A549 (cell line): ENCODE data around the gene IGHMBP2. TPM values are rescaled to one million over a fixed set of nuclear protein-coding genes. Genes with fewer than 3 reads are reported as not detected.

Experiments
- ATAC-seq, 2 experiments: fragments of 200-7000 bp in 1 of 2; fragments of >200 bp in 1 of 2; cut with Nextera tagmentation in 1 of 2; cut with Tn5 transposase in 1 of 2; 3 replicates each; pipeline versions ENCODE4 v1.8.0 to v1.9.1; 2018 to 2020; ENCODE audit warnings: mild to moderate bottlenecking in 1 of 2, moderate library complexity in 1 of 2
- CTCF ChIA-PET: fragments of 300-600 bp; sonication (Branson Sonifier 250); formaldehyde crosslinking; extraction: SDS; loops from one replicate; lab custom pipeline; 2021; ENCODE audit warnings: antibody characterized with exemption, inconsistent platforms; lab: Yijun Ruan, JAX
- POLR2A ChIA-PET: fragments of 350-600 bp; formaldehyde crosslinking; extraction: SDS; loops from one replicate; lab custom pipeline; 2021; ENCODE audit warnings: antibody characterized with exemption, inconsistent platforms; lab: Yijun Ruan, JAX
- DNase-seq, 2 experiments: peaks; one replicate each; pipeline versions ENCODE4 v3.0.0 to v3.0.0-alpha.2; 2011 to 2016; ENCODE audit warnings: low read depth in 1 of 2, low spot score in 1 of 2
- FAIRE-seq: peaks from 2 replicates; lab custom pipeline; 2011; peaks lifted over from hg19 to GRCh38; lab: Jason Lieb, UNC
- H3K27ac ChIP-seq, 2 experiments: fragments of >200 bp; sonication (Bioruptor Twin); formaldehyde crosslinking; 3 replicates each; pipeline ENCODE4 v1.5.1; 2016 to 2017
- H3K4me1 ChIP-seq: fragments of >200 bp; sonication (Bioruptor Twin); formaldehyde crosslinking; 3 replicates; pipeline ENCODE4 v1.6.1; 2016
- H3K4me2 ChIP-seq: fragments of >200 bp; sonication (Bioruptor Twin); formaldehyde crosslinking; 3 replicates; pipeline ENCODE4 v1.6.1; 2016
- H3K4me3 ChIP-seq: fragments of >200 bp; sonication (Bioruptor Twin); formaldehyde crosslinking; 3 replicates; pipeline ENCODE4 v1.5.1; 2016
- H3K9me3 ChIP-seq: fragments of >200 bp; sonication (Bioruptor Twin); formaldehyde crosslinking; 3 replicates; pipeline ENCODE4 v1.6.1; 2016
- BHLHE40 ChIP-seq: IDR thresholded peaks from 2 replicates; pipeline ENCODE4 v1.6.1; 2012; ENCODE audit warnings: low read depth, low read length, inconsistent platforms
- CHD2 ChIP-seq: fragments of 150-350 bp; IDR thresholded peaks from 2 replicates; pipeline ENCODE4 v1.6.1; 2014; ENCODE audit warnings: low read length; ENCODE audit not compliant: partially characterized antibody
- CHD4 ChIP-seq: fragments of 200-600 bp; sonication (generic); IDR thresholded peaks from 2 replicates; pipeline ENCODE4 v1.6.1; 2016; ENCODE audit warnings: antibody characterized with exemption, mild to moderate bottlenecking, borderline replicate concordance
- FOSB ChIP-seq: fragments of 250-450 bp; sonication (Bioruptor Pico); IDR thresholded peaks from 2 replicates; pipeline ENCODE4 v1.5.0; 2020; ENCODE audit warnings: mild to moderate bottlenecking, moderate library complexity
- HDAC2 ChIP-seq: fragments of 200-600 bp; sonication (generic); IDR thresholded peaks from 2 replicates; pipeline ENCODE4 v1.6.1; 2016
- KDM1A ChIP-seq: fragments of 200-600 bp; sonication (generic); IDR thresholded peaks from 2 replicates; pipeline ENCODE4 v1.6.1; 2016; ENCODE audit warnings: low read depth, mild to moderate bottlenecking
- MAFK ChIP-seq: fragments of 450-650 bp; IDR thresholded peaks from 2 replicates; pipeline ENCODE4 v1.6.1; 2014; ENCODE audit not compliant: partially characterized antibody
- MYC ChIP-seq: IDR thresholded peaks from 2 replicates; pipeline ENCODE4 v1.6.1; 2012; ENCODE audit warnings: mild to moderate bottlenecking, inconsistent platforms, low read length, improper control_type of control experiment, borderline replicate concordance
- POLR2AphosphoS2 ChIP-seq: conservative IDR thresholded peaks from 2 replicates; pipeline ENCODE4 v1.6.1; 2012; ENCODE audit warnings: low read length, improper control_type of control experiment, inconsistent platforms
- RARB ChIP-seq: fragments of 250-450 bp; sonication (Bioruptor Pico); IDR thresholded peaks from 2 replicates; pipeline ENCODE4 v1.8.0; 2021; ENCODE audit warnings: mild to moderate bottlenecking, moderate library complexity
- RCOR1 ChIP-seq: fragments of 150-350 bp; IDR thresholded peaks from 2 replicates; pipeline ENCODE4 v1.6.1; 2014; ENCODE audit warnings: antibody characterized with exemption, low read length, low read depth
- TP53 ChIP-seq: fragments of 250-450 bp; sonication (Bioruptor Pico); IDR thresholded peaks from 2 replicates; pipeline ENCODE4 v1.5.0; 2021; ENCODE audit warnings: mild to moderate bottlenecking, moderate library complexity
- ZC3H11A ChIP-seq: fragments of 450-650 bp; IDR thresholded peaks from 2 replicates; pipeline ENCODE4 v1.6.1; 2014; ENCODE audit warnings: antibody characterized with exemption, mild to moderate bottlenecking
- ZNF302 ChIP-seq: fragments of 250-450 bp; sonication (Bioruptor Pico); IDR thresholded peaks from 2 replicates; pipeline ENCODE4 v1.9.0; 2021; ENCODE audit warnings: inconsistent platforms, mild to moderate bottlenecking, moderate library complexity
- ZSCAN20 ChIP-seq: fragments of 250-450 bp; sonication (Bioruptor Pico); IDR thresholded peaks from 2 replicates; pipeline ENCODE4 v1.8.0; 2022; ENCODE audit warnings: mild to moderate bottlenecking, moderate library complexity
- WGBS: methylation state at CpG from one replicate; pipeline ENCODE4 v1.1.6; 2017; ENCODE audit errors: missing lambda C conversion rate; 5-methylcytosine and 5-hydroxymethylcytosine counted together
- polyA plus RNA-seq, 4 experiments: library from polyadenylated mRNA; depleted of rRNA in 3 of 4; stranded (reverse); fragments of >200 nt; fragmentation: RNase III in 1 of 4; extraction: RNeasy Plus Mini Kit Qiagen cat#74134 plus additional on column Dnase treatment in 1 of 4; gene quantifications; 2 replicates in 3 of 4; 3 replicates in 1 of 4; pipeline ENCODE4 v1.2.3, GENCODE V29; 2011 to 2017
- TF ChIP-seq, protein P1 (sequence below): fragments of 200-600 bp; sonication (generic); IDR thresholded peaks from 2 replicates; pipeline ENCODE4 v1.6.1; 2016; ENCODE audit warnings: antibody characterized with exemption, mild to moderate bottlenecking, moderate library complexity
- TF ChIP-seq, protein P2 (sequence below): fragments of >200 bp; sonication (Bioruptor Twin); formaldehyde crosslinking; IDR thresholded peaks from 3 replicates; pipeline ENCODE4 v1.6.1; 2016
- TF ChIP-seq, protein P3 (sequence below): fragments of >200 bp; sonication (Bioruptor Twin); formaldehyde crosslinking; IDR thresholded peaks from 3 replicates; pipeline ENCODE4 v1.5.1; 2016

The IGHMBP2 gene
- polyA plus RNA-seq, 2 of the 4 experiments (the other 2 are of a cell fraction): 11.9 to 12.8 TPM

DNA sequence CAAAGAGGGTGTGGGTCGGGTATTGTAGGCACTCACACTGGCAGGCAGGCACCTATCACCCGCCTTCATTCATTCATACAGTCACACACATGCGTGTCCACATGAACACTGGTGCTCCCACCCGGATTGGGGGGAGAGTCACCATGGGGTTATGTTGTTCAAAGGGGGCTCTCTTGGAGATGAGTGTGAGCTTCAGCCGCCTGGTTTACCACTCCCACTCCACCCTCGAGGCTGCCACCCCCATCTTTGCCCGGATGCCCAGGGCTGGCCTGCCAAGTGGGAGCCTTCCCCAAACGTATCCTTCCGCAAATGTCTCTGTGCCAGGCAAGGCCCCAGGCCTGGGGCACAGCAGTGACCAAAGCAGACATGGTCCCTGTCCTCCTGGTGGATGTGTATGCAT lies 54.5 kb downstream of the IGHMBP2 start:
- ChIA-PET POLR2A (no interaction called here), CTCF (interaction anchor here (1.0 to 1.3 kb wide), 2 partner anchors 13 to 79 kb away, joined by 3 read pairs; no protein-coding TSS in a partner anchor)
- H3K4me1 ChIP-seq: no peaks in the 10 kb centered on the region; the same call in 2 of the 3 replicates
- no peak overlapping the region for H3K4me2 ChIP-seq
- no peak overlapping the region for H3K27ac ChIP-seq
- TF ChIP-seq RARB (no peak), ZNF302 (no peak), POLR2AphosphoS2 (no peak), RCOR1 (no peak), KDM1A (no peak), CHD2 (no peak), FOSB (no peak), MYC (no peak), MAFK (no peak), TP53 (CRISPR knock-in tag) (no peak), BHLHE40 (no peak), CHD4 (no peak), ZC3H11A (no peak)
- TF ChIP-seq, protein P1, sequence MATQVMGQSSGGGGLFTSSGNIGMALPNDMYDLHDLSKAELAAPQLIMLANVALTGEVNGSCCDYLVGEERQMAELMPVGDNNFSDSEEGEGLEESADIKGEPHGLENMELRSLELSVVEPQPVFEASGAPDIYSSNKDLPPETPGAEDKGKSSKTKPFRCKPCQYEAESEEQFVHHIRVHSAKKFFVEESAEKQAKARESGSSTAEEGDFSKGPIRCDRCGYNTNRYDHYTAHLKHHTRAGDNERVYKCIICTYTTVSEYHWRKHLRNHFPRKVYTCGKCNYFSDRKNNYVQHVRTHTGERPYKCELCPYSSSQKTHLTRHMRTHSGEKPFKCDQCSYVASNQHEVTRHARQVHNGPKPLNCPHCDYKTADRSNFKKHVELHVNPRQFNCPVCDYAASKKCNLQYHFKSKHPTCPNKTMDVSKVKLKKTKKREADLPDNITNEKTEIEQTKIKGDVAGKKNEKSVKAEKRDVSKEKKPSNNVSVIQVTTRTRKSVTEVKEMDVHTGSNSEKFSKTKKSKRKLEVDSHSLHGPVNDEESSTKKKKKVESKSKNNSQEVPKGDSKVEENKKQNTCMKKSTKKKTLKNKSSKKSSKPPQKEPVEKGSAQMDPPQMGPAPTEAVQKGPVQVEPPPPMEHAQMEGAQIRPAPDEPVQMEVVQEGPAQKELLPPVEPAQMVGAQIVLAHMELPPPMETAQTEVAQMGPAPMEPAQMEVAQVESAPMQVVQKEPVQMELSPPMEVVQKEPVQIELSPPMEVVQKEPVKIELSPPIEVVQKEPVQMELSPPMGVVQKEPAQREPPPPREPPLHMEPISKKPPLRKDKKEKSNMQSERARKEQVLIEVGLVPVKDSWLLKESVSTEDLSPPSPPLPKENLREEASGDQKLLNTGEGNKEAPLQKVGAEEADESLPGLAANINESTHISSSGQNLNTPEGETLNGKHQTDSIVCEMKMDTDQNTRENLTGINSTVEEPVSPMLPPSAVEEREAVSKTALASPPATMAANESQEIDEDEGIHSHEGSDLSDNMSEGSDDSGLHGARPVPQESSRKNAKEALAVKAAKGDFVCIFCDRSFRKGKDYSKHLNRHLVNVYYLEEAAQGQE: no peak
- TF ChIP-seq, protein P2, sequence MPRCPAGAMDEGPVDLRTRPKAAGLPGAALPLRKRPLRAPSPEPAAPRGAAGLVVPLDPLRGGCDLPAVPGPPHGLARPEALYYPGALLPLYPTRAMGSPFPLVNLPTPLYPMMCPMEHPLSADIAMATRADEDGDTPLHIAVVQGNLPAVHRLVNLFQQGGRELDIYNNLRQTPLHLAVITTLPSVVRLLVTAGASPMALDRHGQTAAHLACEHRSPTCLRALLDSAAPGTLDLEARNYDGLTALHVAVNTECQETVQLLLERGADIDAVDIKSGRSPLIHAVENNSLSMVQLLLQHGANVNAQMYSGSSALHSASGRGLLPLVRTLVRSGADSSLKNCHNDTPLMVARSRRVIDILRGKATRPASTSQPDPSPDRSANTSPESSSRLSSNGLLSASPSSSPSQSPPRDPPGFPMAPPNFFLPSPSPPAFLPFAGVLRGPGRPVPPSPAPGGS: no peak
- TF ChIP-seq, protein P3, sequence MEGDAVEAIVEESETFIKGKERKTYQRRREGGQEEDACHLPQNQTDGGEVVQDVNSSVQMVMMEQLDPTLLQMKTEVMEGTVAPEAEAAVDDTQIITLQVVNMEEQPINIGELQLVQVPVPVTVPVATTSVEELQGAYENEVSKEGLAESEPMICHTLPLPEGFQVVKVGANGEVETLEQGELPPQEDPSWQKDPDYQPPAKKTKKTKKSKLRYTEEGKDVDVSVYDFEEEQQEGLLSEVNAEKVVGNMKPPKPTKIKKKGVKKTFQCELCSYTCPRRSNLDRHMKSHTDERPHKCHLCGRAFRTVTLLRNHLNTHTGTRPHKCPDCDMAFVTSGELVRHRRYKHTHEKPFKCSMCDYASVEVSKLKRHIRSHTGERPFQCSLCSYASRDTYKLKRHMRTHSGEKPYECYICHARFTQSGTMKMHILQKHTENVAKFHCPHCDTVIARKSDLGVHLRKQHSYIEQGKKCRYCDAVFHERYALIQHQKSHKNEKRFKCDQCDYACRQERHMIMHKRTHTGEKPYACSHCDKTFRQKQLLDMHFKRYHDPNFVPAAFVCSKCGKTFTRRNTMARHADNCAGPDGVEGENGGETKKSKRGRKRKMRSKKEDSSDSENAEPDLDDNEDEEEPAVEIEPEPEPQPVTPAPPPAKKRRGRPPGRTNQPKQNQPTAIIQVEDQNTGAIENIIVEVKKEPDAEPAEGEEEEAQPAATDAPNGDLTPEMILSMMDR: no peak
- ATAC-seq (no peak), FAIRE-seq (no peak), DNase-seq (no peak)
- WGBS: 73% methylated on average over 9 of the region's 9 CpGs
- peaks cover 3% of the 10 kb centered on the region; the same call in 1 of the 3 replicates for H3K9me3 ChIP-seq
- no peak overlapping the region for H3K4me3 ChIP-seq

DNA sequence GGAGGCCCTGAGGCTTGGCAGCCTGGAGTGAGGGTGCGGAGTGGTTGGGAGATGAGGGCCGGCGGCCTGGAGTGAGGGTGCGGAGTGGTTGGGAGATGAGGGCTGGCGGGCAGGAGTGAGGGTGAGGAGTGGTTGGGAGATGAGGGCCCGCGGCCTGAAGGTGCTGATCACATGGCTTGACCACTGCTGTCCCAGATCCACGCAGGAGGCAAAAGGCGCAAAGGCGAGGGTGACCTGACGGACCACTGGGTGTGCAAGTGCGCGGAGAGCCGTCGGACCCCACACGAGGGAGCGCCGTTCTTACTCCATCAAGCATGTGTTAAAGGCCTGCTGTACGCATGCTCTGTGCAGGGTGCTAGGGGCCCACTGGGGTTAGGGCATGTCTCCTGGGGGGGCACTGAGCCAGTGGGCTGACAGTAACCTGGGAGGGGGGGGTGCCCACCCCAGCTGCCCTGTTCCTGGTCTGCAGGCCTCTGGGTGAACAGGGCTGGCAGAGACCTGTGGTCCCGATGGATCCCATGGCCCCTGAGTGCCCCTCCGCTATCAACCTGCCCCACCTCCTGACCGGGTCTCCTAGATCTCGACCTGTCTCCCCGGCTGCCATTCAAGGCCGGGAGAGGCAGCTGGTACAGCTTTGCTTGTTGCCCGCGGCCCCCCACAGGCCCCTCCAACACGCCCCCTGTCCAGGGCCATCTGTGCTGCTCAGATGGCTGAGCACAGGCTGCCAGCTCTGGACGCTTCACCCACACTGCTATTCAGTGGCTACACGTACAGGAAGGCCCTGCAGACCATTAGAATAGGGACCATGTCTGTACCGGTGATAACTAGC lies 56.0 kb downstream of the IGHMBP2 start:
- no peak for ATAC-seq
- POLR2A ChIA-PET: no interaction called here
- Histone ChIP-seq H3K9me3 (peaks cover 9% of the 10 kb centered on the region; the same call in 1 of the 3 replicates), H3K27ac (no peak overlapping the region), H3K4me2 (no peak overlapping the region), H3K4me1 (no peaks in the 10 kb centered on the region; the same call in 2 of the 3 replicates)
- WGBS: 86% methylated on average over 28 of the region's 31 CpGs
- CTCF ChIA-PET: interaction anchor here (1.1 to 1.4 kb wide), 2 partner anchors 9 to 21 kb away, joined by 3 to 4 read pairs; partner anchors contain the start of gene MRGPRD
- no peak for FAIRE-seq
- no peak for TF ChIP-seq HDAC2
- no peak for TF ChIP-seq ZSCAN20 (CRISPR knock-in tag)
- no peak for TF ChIP-seq BHLHE40
- TF ChIP-seq, all 56 proteins: peak for 0
- no peak for DNase-seq
- H3K4me3 ChIP-seq: no peak overlapping the region
